HCT116 (cell line): Measurements from ENCODE around the gene GRM4. TPM values are rescaled to one million over a fixed set of nuclear protein-coding genes. Genes with fewer than 3 reads are reported as not detected.

Experiments used
- ATAC-seq: fragments of 200-7000 bp; cut with Tn5 transposase; 2 replicates; pipeline ENCODE4 v1.9.1; 2020; ENCODE audit warnings: mild to moderate bottlenecking, moderate library complexity
- BruUV-seq: library from RNA; stranded (reverse); fragments of 400-500 nt; replicated peaks from 2 replicates; lab custom pipeline; 2021; lab: Mats Ljungman, UMichigan
- CTCF ChIA-PET: fragments of 300-600 bp; sonication (Branson Sonifier 250); formaldehyde crosslinking; loops from one replicate; lab custom pipeline; 2021; ENCODE audit warnings: antibody characterized with exemption; lab: Charles Lee
- POLR2A ChIA-PET: fragments of 300-600, 350-600 bp; sonication (Branson Sonifier 250); formaldehyde crosslinking; loops from one replicate; lab custom pipeline; 2021; ENCODE audit warnings: antibody characterized with exemption; lab: Charles Lee
- RAD21 ChIA-PET, 2 experiments: fragments of 300-600 bp; sonication (Branson Sonifier 250); formaldehyde crosslinking; loops; one replicate each; lab custom pipeline; 2023; ENCODE audit warnings: low total read pairs in 2 of 2; ENCODE audit not compliant: uncharacterized antibody in 2 of 2, unreplicated experiment in 2 of 2, low non-redundant PET in 1 of 2; lab: Charles Lee
- DNase-seq: peaks from one replicate; pipeline ENCODE4 v3.0.0-alpha.2; 2010; ENCODE audit warnings: low read depth, low spot score
- H2AFZ ChIP-seq: fragments of 200-600 bp; shearing (Covaris generic), sonication (generic); 2 replicates; pipeline ENCODE4 v1.6.1; 2017; ENCODE audit warnings: low read depth, mixed run types, mixed read lengths, antibody characterized with exemption, low read length; ENCODE audit not compliant: poor library complexity, severe bottlenecking
- H3K27ac ChIP-seq: 2 replicates; pipeline ENCODE4 v1.5.1; 2012; ENCODE audit warnings: low read depth, low read length
- H3K27me3 ChIP-seq: fragments of 200-600 bp; sonication (generic); 2 replicates; pipeline ENCODE4 v1.6.1; 2016; ENCODE audit warnings: mixed run types, low read length, mixed read lengths; ENCODE audit not compliant: insufficient read depth
- H3K36me3 ChIP-seq, 2 experiments: fragments of 200-500 bp in 1 of 2; fragments of 200-600 bp in 1 of 2; sonication (Bioruptor generic) in 1 of 2; sonication (generic) in 1 of 2; 2 replicates each; pipeline versions ENCODE4 v1.5.1 to v1.6.1; 2014 to 2016; ENCODE audit warnings: low read length in 2 of 2, inconsistent platforms in 1 of 2, mixed read lengths in 1 of 2, mixed run types in 1 of 2; ENCODE audit not compliant: insufficient read depth in 2 of 2, control insufficient read depth in 1 of 2
- H3K4me1 ChIP-seq, 2 experiments: fragments of 200-600 bp in 1 of 2; sonication (generic) in 1 of 2; 2 replicates each; pipeline versions ENCODE4 v1.5.1 to v1.6.1; 2012 to 2017; ENCODE audit warnings: low read length in 2 of 2, inconsistent platforms in 1 of 2, mild to moderate bottlenecking in 1 of 2, mixed read lengths in 1 of 2, mixed run types in 1 of 2, moderate library complexity in 1 of 2; ENCODE audit not compliant: insufficient read depth in 2 of 2, control insufficient read depth in 1 of 2
- H3K4me2 ChIP-seq: fragments of 200-600 bp; sonication (generic); 2 replicates; pipeline ENCODE4 v1.6.1; 2017; ENCODE audit warnings: mixed run types, low read length, mixed read lengths
- H3K4me3 ChIP-seq, 2 experiments: fragments of 200-600 bp in 1 of 2; sonication (generic) in 1 of 2; replicated peaks in 1 of 2; 2 replicates each; pipeline ENCODE4 v1.5.1; 2011 to 2016; ENCODE audit warnings: low read length in 2 of 2, control low read depth in 1 of 2, low read depth in 1 of 2, mild to moderate bottlenecking in 1 of 2, mixed read lengths in 1 of 2, mixed run types in 1 of 2
- H3K79me2 ChIP-seq: fragments of 200-600 bp; sonication (generic); 2 replicates; pipeline ENCODE4 v1.6.1; 2017; ENCODE audit warnings: mild to moderate bottlenecking, mixed run types, low read length, moderate library complexity, mixed read lengths; ENCODE audit not compliant: insufficient read depth
- H3K9ac ChIP-seq: fragments of 200-600 bp; sonication (generic); 2 replicates; pipeline ENCODE4 v1.6.1; 2016; ENCODE audit warnings: low read length, mixed read lengths
- H3K9me2 ChIP-seq: fragments of 200-600 bp; sonication (generic), shearing (Covaris generic); 2 replicates; pipeline ENCODE4 v1.6.1; 2017; ENCODE audit warnings: mixed run types, mild to moderate bottlenecking, moderate library complexity; ENCODE audit not compliant: insufficient read depth
- H3K9me3 ChIP-seq, 2 experiments: fragments of 200-500 bp in 1 of 2; fragments of 200-600 bp in 1 of 2; sonication (Bioruptor generic) in 1 of 2; sonication (generic) in 1 of 2; 2 replicates each; pipeline ENCODE4 v1.6.1; 2014 to 2017; ENCODE audit warnings: low read length in 2 of 2, mixed read lengths in 2 of 2, inconsistent platforms in 1 of 2, low read depth in 1 of 2, mild to moderate bottlenecking in 1 of 2, mixed run types in 1 of 2, moderate library complexity in 1 of 2; ENCODE audit not compliant: control insufficient read depth in 1 of 2, insufficient read depth in 1 of 2
- H4K20me1 ChIP-seq: fragments of 200-600 bp; sonication (generic), shearing (Covaris generic); 2 replicates; pipeline ENCODE4 v1.6.1; 2017; ENCODE audit warnings: mixed run types, mild to moderate bottlenecking, moderate library complexity; ENCODE audit not compliant: insufficient read depth
- CBX3 ChIP-seq: IDR thresholded peaks from 2 replicates; pipeline ENCODE4 v1.6.1; 2012; ENCODE audit warnings: low read depth
- EGR1 ChIP-seq: IDR thresholded peaks from 2 replicates; pipeline ENCODE4 v1.6.1; 2012; ENCODE audit warnings: low read depth
- EZH2 ChIP-seq: fragments of 200-600 bp; sonication (generic); IDR thresholded peaks from 2 replicates; pipeline ENCODE4 v1.6.1; 2017; ENCODE audit warnings: antibody characterized with exemption, mixed run types
- FOSL1 ChIP-seq: IDR thresholded peaks from 2 replicates; pipeline ENCODE4 v1.6.1; 2012; ENCODE audit warnings: low read depth
- JUND ChIP-seq: IDR thresholded peaks from 2 replicates; pipeline ENCODE4 v1.6.1; 2012
- POLR2AphosphoS5 ChIP-seq: IDR thresholded peaks from 2 replicates; pipeline ENCODE4 v1.6.1; 2011; ENCODE audit warnings: mild to moderate bottlenecking, low read depth, low read length, moderate library complexity
- RAD21 ChIP-seq: IDR thresholded peaks from 2 replicates; pipeline ENCODE4 v1.6.1; 2012; ENCODE audit warnings: low read depth, mild to moderate bottlenecking
- SP1 ChIP-seq: IDR thresholded peaks from 2 replicates; pipeline ENCODE4 v1.6.1; 2012; ENCODE audit warnings: low read depth
- TCF7L2 ChIP-seq: IDR thresholded peaks from 2 replicates; pipeline ENCODE4 v1.7.0; 2011; ENCODE audit warnings: borderline replicate concordance, inconsistent platforms; ENCODE audit not compliant: insufficient read depth, insufficient read length; ENCODE audit errors: extremely low read depth
- YY1 ChIP-seq: IDR thresholded peaks from 2 replicates; pipeline ENCODE4 v1.6.1; 2011; ENCODE audit warnings: low read length, low read depth, moderate library complexity, mild to moderate bottlenecking; ENCODE audit not compliant: insufficient replicate concordance; ENCODE audit errors: extremely low read depth
- ZFX ChIP-seq: fragments of 450-650 bp; IDR thresholded peaks from 2 replicates; pipeline ENCODE4 v1.6.1; 2017
- intact Hi-C: fragments of 100-400 bp; cut with micrococcal nuclease; formaldehyde crosslinking; loops from 2 replicates; pipeline ENCODE4 v1.10.0; 2022
- total RNA-seq: library from RNA; stranded (reverse); gene quantifications from one replicate; pipeline ENCODE4 v1.2.1, GENCODE V29; 2021; ENCODE audit not compliant: unreplicated experiment
- TF ChIP-seq, protein P1 (sequence below), 3 experiments: fragments of 200-600 bp in 1 of 3; sonication (generic) in 1 of 3; IDR thresholded peaks in 2 of 3; conservative IDR thresholded peaks in 1 of 3; 2 replicates each; pipeline ENCODE4 v1.5.1; 2012 to 2017; ENCODE audit warnings: low read depth in 2 of 3, low read length in 2 of 3, antibody characterized with exemption in 1 of 3, borderline replicate concordance in 1 of 3, control low read depth in 1 of 3, mild to moderate bottlenecking in 1 of 3, mixed read lengths in 1 of 3, mixed run types in 1 of 3, moderate library complexity in 1 of 3; ENCODE audit not compliant: insufficient read depth in 1 of 3

GRM4 gene
- total RNA-seq, 1 experiment from 2014 or later, result 2.6 TPM

DNA sequence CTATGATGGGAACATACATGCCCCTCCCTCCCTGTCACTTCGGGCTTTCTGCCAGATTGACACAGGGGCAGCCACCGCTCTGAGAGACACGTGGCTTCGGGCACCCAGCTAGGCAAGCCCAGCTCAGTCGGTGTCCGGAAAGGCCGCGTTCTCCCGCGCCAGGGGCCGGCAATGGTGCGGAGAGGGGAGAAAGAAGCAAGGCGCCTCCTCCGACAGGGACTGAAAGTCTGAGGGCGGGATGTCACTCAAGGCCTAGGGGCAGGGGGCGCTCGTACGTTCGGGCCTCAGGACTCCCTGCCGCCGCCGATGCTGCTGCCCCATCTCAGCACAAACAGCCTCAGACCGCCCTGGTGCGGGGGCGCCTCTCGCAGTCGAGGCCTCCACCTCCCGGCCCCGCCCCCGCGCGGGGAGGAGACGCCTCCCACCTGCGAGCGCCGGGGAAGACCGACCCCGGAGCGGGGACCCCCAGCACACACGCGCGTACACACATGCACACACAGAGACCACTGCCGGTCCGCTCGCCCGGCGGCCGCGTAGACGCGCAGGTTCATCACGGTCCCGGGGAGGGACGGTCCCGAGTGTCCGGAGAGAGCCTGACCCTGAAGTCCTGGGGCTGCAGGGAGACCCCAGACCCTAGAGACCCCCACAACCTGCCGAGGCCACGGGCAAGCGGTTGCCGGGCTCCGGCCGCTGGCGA, 1.9 kb downstream of the GRM4 start:
- TF ChIP-seq CBX3 (no peak), RAD21 (no peak), YY1 (no peak), EZH2 (no peak), SP1 (no peak), TCF7L2 (no peak), POLR2AphosphoS5 (no peak), FOSL1 (no peak), ZFX (no peak), EGR1 (no peak), JUND (no peak)
- TF ChIP-seq, protein P1, sequence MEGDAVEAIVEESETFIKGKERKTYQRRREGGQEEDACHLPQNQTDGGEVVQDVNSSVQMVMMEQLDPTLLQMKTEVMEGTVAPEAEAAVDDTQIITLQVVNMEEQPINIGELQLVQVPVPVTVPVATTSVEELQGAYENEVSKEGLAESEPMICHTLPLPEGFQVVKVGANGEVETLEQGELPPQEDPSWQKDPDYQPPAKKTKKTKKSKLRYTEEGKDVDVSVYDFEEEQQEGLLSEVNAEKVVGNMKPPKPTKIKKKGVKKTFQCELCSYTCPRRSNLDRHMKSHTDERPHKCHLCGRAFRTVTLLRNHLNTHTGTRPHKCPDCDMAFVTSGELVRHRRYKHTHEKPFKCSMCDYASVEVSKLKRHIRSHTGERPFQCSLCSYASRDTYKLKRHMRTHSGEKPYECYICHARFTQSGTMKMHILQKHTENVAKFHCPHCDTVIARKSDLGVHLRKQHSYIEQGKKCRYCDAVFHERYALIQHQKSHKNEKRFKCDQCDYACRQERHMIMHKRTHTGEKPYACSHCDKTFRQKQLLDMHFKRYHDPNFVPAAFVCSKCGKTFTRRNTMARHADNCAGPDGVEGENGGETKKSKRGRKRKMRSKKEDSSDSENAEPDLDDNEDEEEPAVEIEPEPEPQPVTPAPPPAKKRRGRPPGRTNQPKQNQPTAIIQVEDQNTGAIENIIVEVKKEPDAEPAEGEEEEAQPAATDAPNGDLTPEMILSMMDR (IDR thresholded peaks at IDR 0.05 in 2 of 3, conservative IDR thresholded peaks at IDR 0.05 in 1 of 3; ENCODE audit: borderline replicate concordance in 1 of 3, insufficient read depth in 1 of 3, low read depth in 2 of 3, low read length in 2 of 3), result no peak
- H3K27ac ChIP-seq, result no peak overlapping the region
- intact Hi-C loops, result no loop called here
- H3K9me2 ChIP-seq, result no peaks in the 10 kb centered on the region
- H3K79me2 ChIP-seq, result no peaks in the 10 kb centered on the region
- H3K27me3 ChIP-seq, result no peaks in the 10 kb centered on the region
- H3K9ac ChIP-seq, result no peak overlapping the region
- POLR2A ChIA-PET, result no interaction called here
- H3K36me3 ChIP-seq, result no peaks in the 10 kb centered on the region
- CTCF ChIA-PET, result no interaction called here
- ATAC-seq (no peak), DNase-seq (no peak)
- BruUV-seq, result no TSS peak
- no peak overlapping the region for H3K4me3 ChIP-seq
- no peak overlapping the region for H2AFZ ChIP-seq
- H3K9me3 ChIP-seq, result no peaks in the 10 kb centered on the region
- RAD21 ChIA-PET, result interaction anchor here in 1 of 2 experiments (0.7 kb wide), 1 partner anchor 111 kb away, joined by 3 read pairs; no protein-coding TSS in a partner anchor
- H3K4me2 ChIP-seq, result peak overlapping the region; percentile 70; the same call in 1 of the 2 replicates
- peaks cover 0 to 4% of the 10 kb centered on the region in 2 experiments; a peak in 1 of 4 replicates for H3K4me1 ChIP-seq
- H4K20me1 ChIP-seq, result no peaks in the 10 kb centered on the region
